Erythroblast (primary cell): Measurements from ENCODE around the gene SYT9.

Experiments
- GATA1 ChIP-seq: IDR thresholded peaks from 2 replicates; pipeline ENCODE4 v1.6.1; 2011; ENCODE audit warnings: low read depth, mild to moderate bottlenecking, control low read depth, low read length, moderate library complexity
- POLR2A ChIP-seq: IDR thresholded peaks from 2 replicates; pipeline ENCODE4 v1.6.1; 2011; ENCODE audit warnings: mild to moderate bottlenecking, low read length

GRCh38 chr11:7509966-7510365 lies 258.3 kb downstream of the SYT9 start:
- TF ChIP-seq POLR2A (no peak), GATA1 (no peak)
